Mesothelial cell of epicardium (in vitro differentiated cells): Measurements from ENCODE around the gene CLDND2. TPM values are rescaled to one million over a fixed set of nuclear protein-coding genes. Genes with fewer than 3 reads are reported as not detected.

Experiments
- DNase-seq, 2 experiments: peaks; one replicate each; pipeline ENCODE4 v3.0.0; 2021; ENCODE audit warnings: low spot score in 2 of 2; ENCODE audit not compliant: unreplicated experiment in 2 of 2
- H3K27ac Mint-ChIP-seq: 2 replicates; pipeline ENCODE4 v1.8.0; 2021; ENCODE audit warnings: mixed read lengths
- H3K27me3 Mint-ChIP-seq: 2 replicates; pipeline ENCODE4 v1.8.0; 2021; ENCODE audit warnings: low read depth, mixed read lengths
- H3K36me3 Mint-ChIP-seq: 2 replicates; pipeline ENCODE4 v1.8.0; 2021; ENCODE audit warnings: mixed read lengths
- H3K4me1 Mint-ChIP-seq: 2 replicates; pipeline ENCODE4 v1.8.0; 2021; ENCODE audit warnings: mixed read lengths
- H3K4me3 Mint-ChIP-seq: 2 replicates; pipeline ENCODE4 v1.8.0; 2021; ENCODE audit warnings: mild to moderate bottlenecking, moderate library complexity, mixed read lengths
- H3K9me3 Mint-ChIP-seq: 2 replicates; pipeline ENCODE4 v1.8.0; 2021; ENCODE audit warnings: mixed read lengths
- total RNA-seq: library from RNA; stranded (reverse); gene quantifications from 3 replicates; pipeline ENCODE4 v1.2.1, GENCODE V29; 2021
- TF ChIP-seq, protein P1 (sequence below): fragments of 200-600 bp; sonication (generic); IDR thresholded peaks from one replicate; pipeline ENCODE4 v1.5.0; 2021; ENCODE audit warnings: antibody characterized with exemption; ENCODE audit not compliant: unreplicated experiment

The CLDND2 gene
- total RNA-seq, 1 donor from 2014 or later, result 0.56 TPM

DNA sequence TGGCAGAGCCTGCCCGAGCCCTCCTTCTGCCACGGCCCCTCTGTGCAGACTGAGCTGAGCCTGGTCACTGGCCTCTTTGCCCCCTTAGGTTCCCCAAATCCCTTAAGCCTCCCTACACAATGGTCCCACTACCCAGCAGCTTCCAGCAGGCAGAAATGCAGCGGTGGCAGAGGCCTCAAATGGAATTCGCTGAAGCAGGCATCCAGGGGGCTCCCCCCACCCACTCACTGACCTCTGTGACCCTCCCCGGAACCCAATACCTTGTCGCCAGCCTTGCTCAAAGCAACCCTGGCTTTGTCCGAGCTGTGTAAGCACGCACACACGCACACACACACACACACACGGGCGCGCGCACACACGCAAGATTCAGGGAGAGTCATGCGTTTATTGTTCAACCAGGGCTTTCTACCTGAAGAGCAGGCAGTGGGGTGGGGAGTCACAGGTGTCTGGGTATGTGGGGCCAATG is 19.2 kb upstream of the CLDND2 start, which contains the start of gene LIM2:
Gene LIM2, minus strand, starts transcription at position 51 of the 466 bp plus-strand sequence. CDS start 531 bp downstream, outside the sequence.
- no peak within 1 kb of the TSS for H3K4me3 Mint-ChIP-seq
- no peaks in the 10 kb centered on the region for H3K36me3 Mint-ChIP-seq
- peaks cover 6% of the 10 kb centered on the region for H3K4me1 Mint-ChIP-seq
- H3K27ac Mint-ChIP-seq, result no peak within 1 kb of the TSS
- no peaks in the 10 kb centered on the region for H3K27me3 Mint-ChIP-seq
- TF ChIP-seq, protein P1, sequence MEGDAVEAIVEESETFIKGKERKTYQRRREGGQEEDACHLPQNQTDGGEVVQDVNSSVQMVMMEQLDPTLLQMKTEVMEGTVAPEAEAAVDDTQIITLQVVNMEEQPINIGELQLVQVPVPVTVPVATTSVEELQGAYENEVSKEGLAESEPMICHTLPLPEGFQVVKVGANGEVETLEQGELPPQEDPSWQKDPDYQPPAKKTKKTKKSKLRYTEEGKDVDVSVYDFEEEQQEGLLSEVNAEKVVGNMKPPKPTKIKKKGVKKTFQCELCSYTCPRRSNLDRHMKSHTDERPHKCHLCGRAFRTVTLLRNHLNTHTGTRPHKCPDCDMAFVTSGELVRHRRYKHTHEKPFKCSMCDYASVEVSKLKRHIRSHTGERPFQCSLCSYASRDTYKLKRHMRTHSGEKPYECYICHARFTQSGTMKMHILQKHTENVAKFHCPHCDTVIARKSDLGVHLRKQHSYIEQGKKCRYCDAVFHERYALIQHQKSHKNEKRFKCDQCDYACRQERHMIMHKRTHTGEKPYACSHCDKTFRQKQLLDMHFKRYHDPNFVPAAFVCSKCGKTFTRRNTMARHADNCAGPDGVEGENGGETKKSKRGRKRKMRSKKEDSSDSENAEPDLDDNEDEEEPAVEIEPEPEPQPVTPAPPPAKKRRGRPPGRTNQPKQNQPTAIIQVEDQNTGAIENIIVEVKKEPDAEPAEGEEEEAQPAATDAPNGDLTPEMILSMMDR, result no peak
- H3K9me3 Mint-ChIP-seq, result no peaks in the 10 kb centered on the region
- DNase-seq, result no peak

DNA sequence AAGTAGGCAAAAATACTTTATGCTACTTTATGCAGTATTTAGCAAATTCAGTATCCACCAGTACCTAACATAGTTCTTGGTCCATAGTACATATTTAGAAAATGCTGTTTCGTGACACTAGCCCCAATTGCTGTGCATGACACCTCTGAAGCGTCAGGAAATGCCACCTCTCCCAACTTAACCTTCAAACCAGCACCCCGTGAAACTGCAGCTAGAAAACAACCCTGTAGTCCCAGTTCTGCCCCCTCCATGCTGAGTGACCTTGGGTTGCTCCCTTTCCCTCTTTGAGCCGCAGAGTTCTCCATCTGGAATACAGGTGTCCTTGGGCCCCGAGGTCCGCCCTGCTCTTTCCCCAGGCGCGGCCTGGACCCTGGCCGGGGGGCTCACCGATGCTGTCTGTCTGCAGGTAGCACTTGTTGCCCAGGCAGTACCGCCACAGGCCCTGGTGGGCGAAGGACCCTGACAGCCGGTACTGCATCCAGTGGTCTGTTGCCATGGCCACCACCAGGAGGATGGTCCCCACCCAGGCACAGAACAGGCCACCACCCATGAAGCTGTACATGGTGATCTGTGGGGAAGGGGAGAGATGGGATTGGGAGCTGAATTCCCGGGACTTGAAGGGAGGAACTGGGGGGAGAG is 18.2 kb upstream of the CLDND2 start:
- DNase-seq, result no peak
- no peak overlapping the region for H3K27ac Mint-ChIP-seq

DNA sequence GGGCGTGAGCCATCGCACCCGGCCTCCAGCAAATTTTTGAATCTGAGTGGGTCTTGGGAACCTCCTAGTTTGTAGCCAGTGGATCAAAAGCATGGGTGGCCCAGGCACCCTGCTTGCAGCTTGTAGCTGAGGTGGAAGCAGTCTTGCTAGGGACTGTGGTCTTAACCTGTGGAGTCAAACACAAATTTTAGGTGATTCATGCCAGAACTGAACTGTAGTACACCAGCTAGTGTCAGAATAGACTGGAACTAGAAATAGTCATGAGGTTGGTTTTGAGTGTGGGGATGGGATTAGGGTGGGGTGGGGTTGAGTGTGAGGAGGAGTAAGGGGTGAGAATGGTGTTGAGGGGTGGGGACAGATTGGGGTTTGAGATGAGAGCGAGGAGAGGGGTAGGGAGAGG is 13.2 kb upstream of the CLDND2 start:
- no peak for DNase-seq
- TF ChIP-seq, protein P1, result no peak
- Mint-ChIP-seq H3K9me3 (no peaks in the 10 kb centered on the region), H3K27me3 (no peaks in the 10 kb centered on the region), H3K27ac (no peak overlapping the region), H3K36me3 (no peaks in the 10 kb centered on the region), H3K4me1 (no peaks in the 10 kb centered on the region), H3K4me3 (no peak overlapping the region)

More for the DNA sequence above, 18.2 kb upstream of the CLDND2 start:
- H3K9me3 Mint-ChIP-seq, result no peaks in the 10 kb centered on the region
- TF ChIP-seq, protein P1, result no peak
- peaks cover 6% of the 10 kb centered on the region for H3K4me1 Mint-ChIP-seq
- H3K27me3 Mint-ChIP-seq, result no peaks in the 10 kb centered on the region
- H3K36me3 Mint-ChIP-seq, result no peaks in the 10 kb centered on the region
- H3K4me3 Mint-ChIP-seq, result no peak overlapping the region

DNA sequence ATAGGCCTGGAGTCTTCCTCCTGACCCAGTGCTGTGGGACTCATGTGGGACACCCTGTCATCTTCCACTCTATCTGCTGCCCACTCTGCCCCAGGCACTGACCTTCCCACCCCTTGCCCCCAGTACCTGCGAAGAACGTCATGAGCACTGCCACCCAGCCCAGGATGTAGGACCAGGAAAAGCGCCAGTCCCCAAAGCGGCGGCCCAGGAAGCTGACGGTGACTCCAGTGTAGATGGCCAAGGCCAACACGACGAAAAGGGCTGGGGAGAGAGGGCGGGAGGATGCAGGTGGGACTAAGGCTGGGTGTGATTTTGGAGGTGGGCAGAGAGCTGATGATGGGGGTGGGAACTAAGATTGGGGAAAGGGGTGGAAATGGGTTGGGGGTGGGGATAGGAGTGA is 11.6 kb upstream of the CLDND2 start:
- H3K27me3 Mint-ChIP-seq, result no peaks in the 10 kb centered on the region
- DNase-seq, result no peak
- no peaks in the 10 kb centered on the region for H3K4me1 Mint-ChIP-seq
- H3K9me3 Mint-ChIP-seq, result no peaks in the 10 kb centered on the region
- H3K36me3 Mint-ChIP-seq, result no peaks in the 10 kb centered on the region
- H3K4me3 Mint-ChIP-seq, result no peak overlapping the region
- no peak overlapping the region for H3K27ac Mint-ChIP-seq
- TF ChIP-seq, protein P1, result no peak

DNA sequence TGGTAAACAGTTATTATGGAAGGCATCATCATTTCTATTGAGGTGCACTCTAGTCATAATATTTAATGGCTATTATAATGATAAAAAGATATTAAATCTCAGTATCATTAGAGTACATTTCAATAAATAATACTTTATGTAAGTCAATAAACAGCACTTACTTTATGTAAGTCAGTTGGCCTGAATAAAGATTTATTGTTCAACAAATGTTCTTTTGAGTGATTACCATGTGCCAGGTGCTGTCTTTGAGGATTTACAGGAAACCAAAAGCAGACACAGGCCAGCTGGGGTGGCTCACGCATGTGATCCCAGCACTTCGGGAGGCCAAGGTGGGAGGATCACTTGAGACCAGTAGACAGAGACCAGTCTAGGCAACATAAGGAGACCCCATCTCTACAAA is 8.6 kb upstream of the CLDND2 start:
- TF ChIP-seq, protein P1, result no peak
- Mint-ChIP-seq H3K4me1 (no peaks in the 10 kb centered on the region), H3K27ac (no peak overlapping the region), H3K9me3 (no peaks in the 10 kb centered on the region), H3K36me3 (no peaks in the 10 kb centered on the region), H3K27me3 (peaks cover 6% of the 10 kb centered on the region), H3K4me3 (no peak overlapping the region)
- no peak for DNase-seq
